Stomach (tissue), 9 donors: ENCODE results near the gene PCDHB10. TPM values are rescaled to one million over a fixed set of nuclear protein-coding genes. Genes with fewer than 3 reads are reported as not detected.
"Not testable (repeated sequence)": the region's sequence is repeated elsewhere in the genome, so short reads cannot be mapped to it uniquely, and the experiment has no call there.

Experiments
- DNase-seq, 2 donors: peaks; one replicate each; pipeline versions ENCODE4 v3.0.0 to v3.0.0-alpha.2; 2013 to 2019
- H3K27ac ChIP-seq, 5 donors: fragments of 200-600 bp in 4 of 5; sonication (generic) in 4 of 5; one replicate each; pipeline ENCODE4 v1.5.1; 2013 to 2019; ENCODE audit warnings: mild to moderate bottlenecking in 1 of 5, moderate library complexity in 1 of 5
- H3K27me3 ChIP-seq, 3 donors: fragments of 200-600 bp; sonication (generic); one replicate each; pipeline ENCODE4 v1.5.1; 2017 to 2019; ENCODE audit warnings: mixed run types in 1 of 3
- H3K36me3 ChIP-seq, 4 donors: fragments of 200-600 bp; sonication (generic); 1 replicate in 3 of 4; 2 replicates in 1 of 4; pipeline ENCODE4 v1.5.1; 2016 to 2019
- H3K4me1 ChIP-seq, 4 donors: fragments of 200-600 bp; sonication (generic); one replicate each; pipeline ENCODE4 v1.5.1; 2016 to 2019
- H3K4me3 ChIP-seq, 4 donors: fragments of 200-600 bp; sonication (generic) in 3 of 4; one replicate each; pipeline ENCODE4 v1.5.1; 2016 to 2019; ENCODE audit warnings: mild to moderate bottlenecking in 1 of 4
- H3K9me3 ChIP-seq, 4 donors: fragments of 200-600 bp; sonication (generic); one replicate each; pipeline ENCODE4 v1.5.1; 2016 to 2019
- EP300 ChIP-seq: sonication (generic); formaldehyde crosslinking; IDR thresholded peaks from one replicate; pipeline ENCODE4 v1.6.1; 2017; ENCODE audit warnings: antibody characterized with exemption
- POLR2A ChIP-seq, 4 donors: fragments of 450-650 bp; IDR thresholded peaks; one replicate each; pipeline ENCODE4 v1.6.1; 2016; ENCODE audit warnings: antibody characterized with exemption in 4 of 4, control low read depth in 2 of 4, mild to moderate bottlenecking in 1 of 4, moderate library complexity in 1 of 4
- POLR2AphosphoS5 ChIP-seq, 3 donors: sonication (generic); formaldehyde crosslinking; IDR thresholded peaks; one replicate each; pipeline ENCODE4 v1.6.1; 2016; ENCODE audit warnings: antibody characterized with exemption in 3 of 3
- WGBS, 5 donors: extraction: QIAGEN DNeasy Blood & Tissue Kit in 3 of 5; methylation state at CpG; one replicate each; pipeline versions ENCODE4 v1.1.5 to v1.1.7; 2013 to 2018; 5-methylcytosine and 5-hydroxymethylcytosine counted together
- intact Hi-C: fragments of 100-400 bp; cut with DNase I; formaldehyde crosslinking; loops from one replicate; pipeline ENCODE4 v1.15.1; 2023; ENCODE audit warnings: low total_unique reads
- polyA plus RNA-seq, 3 donors: library from polyadenylated mRNA; stranded (reverse); fragments of 200-250 nt; gene quantifications; one replicate each; pipeline ENCODE4 v1.2.3, GENCODE V29; 2013
- total RNA-seq, 5 donors: library from RNA; depleted of rRNA; stranded (reverse); fragments of >200 nt; gene quantifications; one replicate each; pipeline versions ENCODE4 v1.1.0 to v1.2.3, GENCODE V29; 2014 to 2016
- TF ChIP-seq, protein P1 (sequence below), 7 experiments: fragments of 450-650 bp in 4 of 7; fragments of 200-600 bp in 3 of 7; sonication (generic) in 3 of 7; IDR thresholded peaks; one replicate each; pipeline ENCODE4 v1.5.1; 2016 to 2019; ENCODE audit warnings: antibody characterized with exemption in 7 of 7, control low read depth in 2 of 7, mild to moderate bottlenecking in 1 of 7
- donor health status: healthy with polysubstance abuse.
- donor health status: Bipolar disorder and iron deficiency.
- donor health status: healthy.

Gene PCDHB10
- total and polyA plus RNA-seq, 8 donors, result 0.12 to 18.3 (median 1.4) TPM

DNA sequence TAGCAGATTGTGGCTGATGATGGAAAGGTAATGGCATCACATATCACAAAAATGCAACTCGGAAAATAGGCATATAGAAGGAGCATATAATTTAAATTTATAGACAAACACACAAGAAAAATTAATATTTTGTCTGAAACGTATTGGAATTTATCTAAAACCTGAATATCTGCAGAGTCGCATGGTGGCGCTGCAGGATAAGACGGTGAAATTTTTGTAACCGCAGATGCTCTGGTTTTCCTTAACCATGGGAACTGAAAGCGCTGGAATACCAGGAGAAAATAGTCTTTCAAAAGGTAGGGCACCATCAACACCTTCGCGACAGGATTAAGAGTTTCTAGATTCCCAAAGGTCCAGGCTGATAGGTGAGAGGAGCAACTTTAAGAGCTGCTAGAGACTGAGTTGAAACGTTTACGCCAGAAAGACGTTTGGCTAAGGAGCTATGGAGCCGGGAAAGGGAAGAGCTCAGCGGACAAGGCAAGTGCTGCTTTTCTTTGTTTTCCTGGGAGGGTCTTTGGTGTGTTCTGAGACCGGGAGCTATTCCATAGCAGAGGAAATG, 42.0 kb downstream of the PCDHB10 start:
- Histone ChIP-seq H3K36me3 (no peaks in the 10 kb centered on the region), H3K27ac (no peak overlapping the region), H3K9me3 (peaks cover 36 to 94% (median 90%) of the 10 kb centered on the region in 4 donors), H3K27me3 (peaks cover 0 to 30% (median 0%) of the 10 kb centered on the region in 3 donors), H3K4me3 (peak overlapping the region; percentile 1 to 26 (median 14)), H3K4me1 (no peaks in the 10 kb centered on the region)
- TF ChIP-seq, protein P1, sequence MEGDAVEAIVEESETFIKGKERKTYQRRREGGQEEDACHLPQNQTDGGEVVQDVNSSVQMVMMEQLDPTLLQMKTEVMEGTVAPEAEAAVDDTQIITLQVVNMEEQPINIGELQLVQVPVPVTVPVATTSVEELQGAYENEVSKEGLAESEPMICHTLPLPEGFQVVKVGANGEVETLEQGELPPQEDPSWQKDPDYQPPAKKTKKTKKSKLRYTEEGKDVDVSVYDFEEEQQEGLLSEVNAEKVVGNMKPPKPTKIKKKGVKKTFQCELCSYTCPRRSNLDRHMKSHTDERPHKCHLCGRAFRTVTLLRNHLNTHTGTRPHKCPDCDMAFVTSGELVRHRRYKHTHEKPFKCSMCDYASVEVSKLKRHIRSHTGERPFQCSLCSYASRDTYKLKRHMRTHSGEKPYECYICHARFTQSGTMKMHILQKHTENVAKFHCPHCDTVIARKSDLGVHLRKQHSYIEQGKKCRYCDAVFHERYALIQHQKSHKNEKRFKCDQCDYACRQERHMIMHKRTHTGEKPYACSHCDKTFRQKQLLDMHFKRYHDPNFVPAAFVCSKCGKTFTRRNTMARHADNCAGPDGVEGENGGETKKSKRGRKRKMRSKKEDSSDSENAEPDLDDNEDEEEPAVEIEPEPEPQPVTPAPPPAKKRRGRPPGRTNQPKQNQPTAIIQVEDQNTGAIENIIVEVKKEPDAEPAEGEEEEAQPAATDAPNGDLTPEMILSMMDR (IDR thresholded peaks at IDR 0.05), result peak in 1 of 7 experiments; percentile 8
- no peak for TF ChIP-seq EP300
- DNase-seq, result peak in 1 of 2 donors; percentile 31
- 6 to 12% (median 8%) methylated on average over 15 of the region's 15 CpGs for WGBS, 5 donors
- intact Hi-C loops, result no loop called here

DNA sequence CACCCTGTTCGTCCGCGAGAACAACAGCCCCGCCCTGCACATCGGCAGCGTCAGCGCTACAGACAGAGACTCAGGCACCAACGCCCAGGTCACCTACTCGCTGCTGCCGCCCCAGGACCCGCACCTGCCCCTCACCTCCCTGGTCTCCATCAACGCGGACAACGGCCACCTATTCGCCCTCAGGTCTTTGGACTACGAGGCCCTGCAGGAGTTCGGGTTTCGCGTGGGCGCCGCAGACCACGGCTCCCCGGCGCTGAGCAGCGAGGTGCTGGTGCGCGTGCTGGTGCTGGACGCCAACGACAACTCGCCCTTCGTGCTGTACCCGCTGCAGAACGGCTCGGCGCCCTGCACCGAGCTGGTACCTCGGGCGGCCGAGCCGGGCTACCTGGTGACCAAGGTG, 43.8 kb downstream of the PCDHB10 start:
- H3K36me3 ChIP-seq, DNase-seq, H3K4me1 ChIP-seq, H3K4me3 ChIP-seq, intact Hi-C loops, H3K27ac ChIP-seq: not testable (repeated sequence)
- WGBS, 5 donors, result 26 to 40% (median 30%) methylated on average over 8 to 40 of the region's 40 CpGs
- peaks cover 48 to 100% (median 97%) of the 10 kb centered on the region in 4 donors for H3K9me3 ChIP-seq
- H3K27me3 ChIP-seq, result peaks cover 0 to 36% (median 0%) of the 10 kb centered on the region in 3 donors

DNA sequence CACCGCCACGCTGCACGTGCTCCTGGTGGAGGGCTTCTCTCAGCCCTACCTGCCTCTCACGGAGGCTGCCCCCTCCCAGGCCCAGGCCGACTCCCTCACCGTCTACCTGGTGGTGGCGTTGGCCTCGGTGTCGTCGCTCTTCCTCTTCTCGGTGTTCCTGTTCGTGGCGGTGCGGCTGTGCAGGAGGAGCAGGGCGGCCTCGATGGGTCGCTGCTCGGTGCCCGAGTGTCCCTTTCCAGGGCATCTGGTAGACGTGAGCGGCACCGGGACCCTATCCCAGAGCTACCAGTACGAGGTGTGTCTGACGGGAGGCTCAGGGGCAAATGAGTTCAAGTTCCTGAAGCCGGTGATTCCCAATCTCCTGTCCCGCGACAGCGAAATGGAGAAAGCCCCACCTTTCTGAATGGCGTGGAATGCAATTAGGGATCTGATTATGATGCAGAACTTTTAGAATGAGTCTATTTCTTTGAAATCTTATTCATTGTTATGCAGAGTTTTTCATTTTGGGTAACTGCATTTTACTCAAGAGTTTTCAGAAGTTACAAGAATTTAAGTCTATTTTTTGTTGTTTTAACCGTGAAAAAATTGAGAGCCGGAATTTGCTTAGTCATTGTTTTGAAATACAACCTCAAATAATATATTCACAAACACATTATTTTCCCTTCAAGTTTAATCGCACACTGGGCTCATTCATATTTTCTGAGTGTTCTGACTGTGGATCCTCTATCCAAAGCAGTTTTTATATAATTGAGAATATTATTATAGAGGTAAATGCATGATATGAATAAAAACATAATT, 44.6 kb downstream of the PCDHB10 start:
- Histone ChIP-seq H3K27ac (no peak overlapping the region), H3K4me3 (no peak overlapping the region), H3K4me1 (no peaks in the 10 kb centered on the region), H3K36me3 (peaks cover 0 to 12% (median 0%) of the 10 kb centered on the region in 4 donors), H3K9me3 (peaks cover 56 to 100% (median 98%) of the 10 kb centered on the region in 4 donors), H3K27me3 (peaks cover 0 to 44% (median 0%) of the 10 kb centered on the region in 3 donors)
- intact Hi-C loops, result no loop called here
- 18 to 24% (median 22%) methylated on average over 13 to 32 of the region's 32 CpGs for WGBS, 5 donors
- TF ChIP-seq, protein P1 (IDR thresholded peaks at IDR 0.05), result no peak
- DNase-seq, result no peak

DNA sequence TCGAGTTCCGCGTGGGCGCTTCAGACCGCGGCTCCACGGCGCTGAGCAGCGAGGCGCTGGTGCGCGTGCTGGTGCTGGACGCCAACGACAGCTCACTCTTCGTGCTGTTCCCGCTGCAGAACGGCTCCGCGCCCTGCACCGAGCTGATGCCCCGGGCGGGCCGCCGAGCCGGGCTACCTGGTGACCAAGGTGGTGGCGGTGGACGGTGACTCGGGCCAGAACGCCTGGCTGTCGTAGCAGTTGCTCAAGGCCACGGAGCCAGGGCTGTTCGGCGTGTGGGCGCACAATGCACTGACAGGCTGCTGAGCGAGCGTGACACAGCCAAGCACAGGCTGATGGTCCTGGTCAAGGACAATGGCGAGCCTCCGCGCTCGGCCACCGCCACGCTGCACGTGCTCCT, 49.3 kb downstream of the PCDHB10 start:
- DNase-seq, result no peak
- no peak for TF ChIP-seq POLR2AphosphoS5 (IDR thresholded peaks at IDR 0.05)
- TF ChIP-seq POLR2A (IDR thresholded peaks at IDR 0.05), result no peak
- TF ChIP-seq, protein P1 (IDR thresholded peaks at IDR 0.05), result no peak
- TF ChIP-seq EP300, result no peak
- no peak overlapping the region for H3K27ac ChIP-seq
- peaks cover 57 to 100% (median 95%) of the 10 kb centered on the region in 4 donors for H3K9me3 ChIP-seq
- H3K4me3 ChIP-seq, result no peak overlapping the region
- peaks cover 0 to 14% (median 0%) of the 10 kb centered on the region in 4 donors for H3K36me3 ChIP-seq
- intact Hi-C loops, result no loop called here
- WGBS, 5 donors, result 25 to 35% (median 29%) methylated on average over 18 to 43 of the region's 43 CpGs; no CpG with 5 or more reads in 1 of the 5 donors
- no peaks in the 10 kb centered on the region for H3K4me1 ChIP-seq
- peaks cover 0 to 20% (median 0%) of the 10 kb centered on the region in 3 donors for H3K27me3 ChIP-seq

Other genes with a start within 250 kb of the PCDHB10 start
Only the 30 nearest of the 37 such genes appear.
- gene PCDHB1, start 141.0 kb upstream of the PCDHB10 start, total RNA-seq, result under 1 TPM in 2 of 5 donors, not detected in 3; under 0.01 to 0.37 TPM
- under 1 TPM in 1 of 3 donors, not detected in 2; 0.03 TPM for gene PCDHB1, start 141.0 kb upstream of the PCDHB10 start, polyA plus RNA-seq
- gene PCDHB2, start 97.7 kb upstream of the PCDHB10 start, total RNA-seq, result 1 to 10 TPM in 1 of 5 donors, under 1 TPM in 1, not detected in 3; 0.43 to 3.3 TPM
- gene PCDHB2, start 97.7 kb upstream of the PCDHB10 start, polyA plus RNA-seq, result 1 to 10 TPM in 1 of 3 donors, under 1 TPM in 2; 0.53 to 1.3 (median 0.61) TPM
- 1 to 10 TPM in 1 of 5 donors, not detected in 4; 3.7 TPM for gene PCDHB3, start 91.9 kb upstream of the PCDHB10 start, total RNA-seq
- under 1 TPM; 0.15 to 0.46 (median 0.31) TPM for gene PCDHB3, start 91.9 kb upstream of the PCDHB10 start, polyA plus RNA-seq
- gene PCDHB4, start 70.5 kb upstream of the PCDHB10 start, total RNA-seq, result 10 to 100 TPM in 1 of 5 donors, 1 to 10 TPM in 1, under 1 TPM in 2, not detected in 1; 0.45 to 15.9 (median 1.7) TPM
- gene PCDHB4, start 70.5 kb upstream of the PCDHB10 start, polyA plus RNA-seq, result under 1 TPM; 0.15 to 0.38 (median 0.37) TPM
- gene PCDHB5, start 57.1 kb upstream of the PCDHB10 start, total RNA-seq, result 1 to 10 TPM in 3 of 5 donors, under 1 TPM in 2; 0.14 to 4.7 (median 1.8) TPM
- gene PCDHB5, start 57.1 kb upstream of the PCDHB10 start, polyA plus RNA-seq, result under 1 TPM in 2 of 3 donors, not detected in 1; 0.31 to 0.78 TPM
- gene PCDHB6, start 42.3 kb upstream of the PCDHB10 start, total RNA-seq, result 1 to 10 TPM in 1 of 5 donors, under 1 TPM in 1, not detected in 3; under 0.01 to 1.3 TPM
- gene PCDHB6, start 42.3 kb upstream of the PCDHB10 start, polyA plus RNA-seq, result under 1 TPM in 1 of 3 donors, not detected in 2; 0.15 TPM
- 1 to 10 TPM in 1 of 5 donors, under 1 TPM in 1, not detected in 3; 0.72 to 1.8 TPM for gene PCDHB7, start 19.7 kb upstream of the PCDHB10 start, total RNA-seq
- under 1 TPM in 1 of 3 donors, not detected in 2; 0.10 TPM for gene PCDHB7, start 19.7 kb upstream of the PCDHB10 start, polyA plus RNA-seq
- gene PCDHB8, start 14.6 kb upstream of the PCDHB10 start, total RNA-seq, result 1 to 10 TPM in 1 of 5 donors, under 1 TPM in 1, not detected in 3; 0.58 to 1.7 TPM
- gene PCDHB8, start 14.6 kb upstream of the PCDHB10 start, polyA plus RNA-seq, result not detected
- 1 to 10 TPM in 3 of 5 donors, under 1 TPM in 2; 0.45 to 1.7 (median 1.2) TPM for gene PCDHB16, start 10.0 kb upstream of the PCDHB10 start, total RNA-seq
- under 1 TPM in 2 of 3 donors, not detected in 1; 0.12 to 0.20 TPM for gene PCDHB16, start 10.0 kb upstream of the PCDHB10 start, polyA plus RNA-seq
- under 1 TPM in 3 of 5 donors, not detected in 2; 0.14 to 0.92 (median 0.45) TPM for gene PCDHB9, start 5.2 kb upstream of the PCDHB10 start, total RNA-seq
- gene PCDHB9, start 5.2 kb upstream of the PCDHB10 start, polyA plus RNA-seq, result under 1 TPM in 2 of 3 donors, not detected in 1; 0.08 to 0.19 TPM
- gene PCDHB11, start 7.3 kb downstream of the PCDHB10 start, total RNA-seq, result 1 to 10 TPM in 2 of 5 donors, under 1 TPM in 1, not detected in 2; 0.87 to 4.4 (median 1.3) TPM
- gene PCDHB11, start 7.3 kb downstream of the PCDHB10 start, polyA plus RNA-seq, result 1 to 10 TPM in 1 of 3 donors, under 1 TPM in 2; 0.12 to 1.1 (median 0.30) TPM
- 1 to 10 TPM in 4 of 5 donors, not detected in 1; 1.2 to 8.5 (median 2.9) TPM for gene PCDHB12, start 16.4 kb downstream of the PCDHB10 start, total RNA-seq
- under 1 TPM; 0.19 to 0.31 (median 0.28) TPM for gene PCDHB12, start 16.4 kb downstream of the PCDHB10 start, polyA plus RNA-seq
- 10 to 100 TPM in 1 of 5 donors, 1 to 10 TPM in 2, under 1 TPM in 2; under 0.01 to 28.1 (median 3.1) TPM for gene PCDHB13, start 21.6 kb downstream of the PCDHB10 start, total RNA-seq
- under 1 TPM in 2 of 3 donors, not detected in 1; 0.12 to 0.28 TPM for gene PCDHB13, start 21.6 kb downstream of the PCDHB10 start, polyA plus RNA-seq
- 1 to 10 TPM in 4 of 5 donors, not detected in 1; 1.3 to 6.4 (median 3.6) TPM for gene PCDHB14, start 31.0 kb downstream of the PCDHB10 start, total RNA-seq
- 1 to 10 TPM in 1 of 3 donors, under 1 TPM in 2; 0.31 to 1.1 (median 0.44) TPM for gene PCDHB14, start 31.0 kb downstream of the PCDHB10 start, polyA plus RNA-seq
- 1 to 10 TPM in 2 of 5 donors, under 1 TPM in 1, not detected in 2; 0.58 to 6.6 (median 2.2) TPM for gene PCDHB15, start 53.0 kb downstream of the PCDHB10 start, total RNA-seq
- gene PCDHB15, start 53.0 kb downstream of the PCDHB10 start, polyA plus RNA-seq, result 1 to 10 TPM in 1 of 3 donors, under 1 TPM in 2; 0.44 to 1.2 (median 0.73) TPM
- 1 to 10 TPM in 1 of 5 donors, under 1 TPM in 1, not detected in 3; 0.43 to 4.8 TPM for gene SLC25A2, start 111.7 kb downstream of the PCDHB10 start, total RNA-seq
- gene SLC25A2, start 111.7 kb downstream of the PCDHB10 start, polyA plus RNA-seq, result not detected
- gene TAF7, start 128.4 kb downstream of the PCDHB10 start, total RNA-seq, result 10 to 100 TPM; 22.0 to 89.8 (median 36.5) TPM
- 10 to 100 TPM; 32.6 to 46.1 (median 43.5) TPM for gene TAF7, start 128.4 kb downstream of the PCDHB10 start, polyA plus RNA-seq
- gene PCDHGA1, start 138.2 kb downstream of the PCDHB10 start, total RNA-seq, result under 1 TPM in 1 of 5 donors, not detected in 4; 0.18 TPM
- under 1 TPM in 1 of 3 donors, not detected in 2; 0.13 TPM for gene PCDHGA1, start 138.2 kb downstream of the PCDHB10 start, polyA plus RNA-seq
- gene PCDHGA2, start 146.4 kb downstream of the PCDHB10 start, total RNA-seq, result 1 to 10 TPM; 1.2 to 3.5 (median 2.0) TPM
- under 1 TPM; 0.06 to 0.31 (median 0.18) TPM for gene PCDHGA2, start 146.4 kb downstream of the PCDHB10 start, polyA plus RNA-seq
- gene PCDHGA3, start 151.5 kb downstream of the PCDHB10 start, total RNA-seq, result 1 to 10 TPM in 3 of 5 donors, under 1 TPM in 1, not detected in 1; 0.58 to 6.7 (median 1.4) TPM
- gene PCDHGA3, start 151.5 kb downstream of the PCDHB10 start, polyA plus RNA-seq, result under 1 TPM in 1 of 3 donors, not detected in 2; 0.08 TPM
- gene PCDHGB1, start 157.7 kb downstream of the PCDHB10 start, total RNA-seq, result 1 to 10 TPM in 1 of 5 donors, under 1 TPM in 3, not detected in 1; under 0.01 to 1.2 (median 0.68) TPM
- under 1 TPM in 1 of 3 donors, not detected in 2; 0.03 TPM for gene PCDHGB1, start 157.7 kb downstream of the PCDHB10 start, polyA plus RNA-seq
- 1 to 10 TPM in 4 of 5 donors, under 1 TPM in 1; 0.29 to 9.3 (median 2.4) TPM for gene PCDHGA4, start 162.7 kb downstream of the PCDHB10 start, total RNA-seq
- under 1 TPM in 1 of 3 donors, not detected in 2; 0.08 TPM for gene PCDHGA4, start 162.7 kb downstream of the PCDHB10 start, polyA plus RNA-seq
- gene PCDHGB2, start 167.6 kb downstream of the PCDHB10 start, total RNA-seq, result 10 to 100 TPM in 1 of 5 donors, 1 to 10 TPM in 3, not detected in 1; 2.5 to 10.7 (median 8.1) TPM
- under 1 TPM in 1 of 3 donors, not detected in 2; 0.10 TPM for gene PCDHGB2, start 167.6 kb downstream of the PCDHB10 start, polyA plus RNA-seq
- gene PCDHGA5, start 171.8 kb downstream of the PCDHB10 start, total RNA-seq, result 1 to 10 TPM in 4 of 5 donors, not detected in 1; 2.3 to 6.7 (median 3.6) TPM
- under 1 TPM in 1 of 3 donors, not detected in 2; 0.15 TPM for gene PCDHGA5, start 171.8 kb downstream of the PCDHB10 start, polyA plus RNA-seq
- 1 to 10 TPM in 4 of 5 donors, under 1 TPM in 1; 0.87 to 8.8 (median 3.8) TPM for gene PCDHGB3, start 177.9 kb downstream of the PCDHB10 start, total RNA-seq
- gene PCDHGB3, start 177.9 kb downstream of the PCDHB10 start, polyA plus RNA-seq, result under 1 TPM in 2 of 3 donors, not detected in 1; 0.06 to 0.08 TPM
- gene PCDHGA6, start 181.5 kb downstream of the PCDHB10 start, total RNA-seq, result 1 to 10 TPM in 3 of 5 donors, under 1 TPM in 2; 0.29 to 4.4 (median 1.8) TPM
- under 1 TPM in 2 of 3 donors, not detected in 1; 0.06 to 0.38 TPM for gene PCDHGA6, start 181.5 kb downstream of the PCDHB10 start, polyA plus RNA-seq
- 10 to 100 TPM in 1 of 5 donors, 1 to 10 TPM in 2, under 1 TPM in 1, not detected in 1; 0.87 to 29.0 (median 2.7) TPM for gene PCDHGA7, start 190.4 kb downstream of the PCDHB10 start, total RNA-seq
- under 1 TPM in 2 of 3 donors, not detected in 1; 0.06 to 0.30 TPM for gene PCDHGA7, start 190.4 kb downstream of the PCDHB10 start, polyA plus RNA-seq
- gene PCDHGB4, start 195.3 kb downstream of the PCDHB10 start, total RNA-seq, result 10 to 100 TPM in 1 of 5 donors, 1 to 10 TPM in 2, under 1 TPM in 2; 0.29 to 12.1 (median 1.2) TPM
- gene PCDHGB4, start 195.3 kb downstream of the PCDHB10 start, polyA plus RNA-seq, result under 1 TPM in 2 of 3 donors, not detected in 1; 0.12 to 0.45 TPM
- gene PCDHGA8, start 200.3 kb downstream of the PCDHB10 start, total RNA-seq, result 10 to 100 TPM in 1 of 5 donors, 1 to 10 TPM in 2, under 1 TPM in 2; under 0.01 to 12.5 (median 1.2) TPM
- under 1 TPM in 2 of 3 donors, not detected in 1; 0.06 to 0.08 TPM for gene PCDHGA8, start 200.3 kb downstream of the PCDHB10 start, polyA plus RNA-seq
- gene PCDHGB5, start 205.6 kb downstream of the PCDHB10 start, total RNA-seq, result 10 to 100 TPM in 2 of 5 donors, 1 to 10 TPM in 3; 1.8 to 16.8 (median 4.2) TPM
- gene PCDHGB5, start 205.6 kb downstream of the PCDHB10 start, polyA plus RNA-seq, result under 1 TPM in 2 of 3 donors, not detected in 1; 0.35 to 0.75 TPM